ENCODE results near the gene ANXA3. TPM values are rescaled to one million over a fixed set of nuclear protein-coding genes. Genes with fewer than 3 reads are reported as not detected.
"Not testable (repeated sequence)": the region's sequence is repeated elsewhere in the genome, so short reads cannot be mapped to it uniquely, and the experiment has no call there.

ANXA3 gene
- polyA plus RNA-seq, 1 donor from 2014 or later = 0.27 TPM

- Histone ChIP-seq H3F3A (ENCODE audit: insufficient read depth, low read length, poor library complexity, severe bottlenecking) (no peaks in the 10 kb centered on the region), H3K27me3 (ENCODE audit: insufficient read depth, low read depth, low read length) (peaks cover 12% of the 10 kb centered on the region), H3K27ac (ENCODE audit: low read length) (no peak overlapping the region), H3K9ac (ENCODE audit: low read length) (no peak overlapping the region), H3K9me2 (ENCODE audit: insufficient read depth, low read length) (no peaks in the 10 kb centered on the region), H3K4me2 (ENCODE audit: low read length) (no peak overlapping the region), H3K36me3 (ENCODE audit: insufficient read depth, low read length) (no peaks in the 10 kb centered on the region), H4K20me1 (ENCODE audit: insufficient read depth) (no peaks in the 10 kb centered on the region), H3K4me3 (ENCODE audit: low read length) (no peak overlapping the region), H3K9me3 (ENCODE audit: low read length) (peaks cover 7% of the 10 kb centered on the region), H3K79me2 (replicated peaks; ENCODE audit: insufficient read depth, low read length) (no peaks in the 10 kb centered on the region), H2AFZ (ENCODE audit: low read depth, low read length) (no peak overlapping the region)
- TF ChIP-seq, protein P1, sequence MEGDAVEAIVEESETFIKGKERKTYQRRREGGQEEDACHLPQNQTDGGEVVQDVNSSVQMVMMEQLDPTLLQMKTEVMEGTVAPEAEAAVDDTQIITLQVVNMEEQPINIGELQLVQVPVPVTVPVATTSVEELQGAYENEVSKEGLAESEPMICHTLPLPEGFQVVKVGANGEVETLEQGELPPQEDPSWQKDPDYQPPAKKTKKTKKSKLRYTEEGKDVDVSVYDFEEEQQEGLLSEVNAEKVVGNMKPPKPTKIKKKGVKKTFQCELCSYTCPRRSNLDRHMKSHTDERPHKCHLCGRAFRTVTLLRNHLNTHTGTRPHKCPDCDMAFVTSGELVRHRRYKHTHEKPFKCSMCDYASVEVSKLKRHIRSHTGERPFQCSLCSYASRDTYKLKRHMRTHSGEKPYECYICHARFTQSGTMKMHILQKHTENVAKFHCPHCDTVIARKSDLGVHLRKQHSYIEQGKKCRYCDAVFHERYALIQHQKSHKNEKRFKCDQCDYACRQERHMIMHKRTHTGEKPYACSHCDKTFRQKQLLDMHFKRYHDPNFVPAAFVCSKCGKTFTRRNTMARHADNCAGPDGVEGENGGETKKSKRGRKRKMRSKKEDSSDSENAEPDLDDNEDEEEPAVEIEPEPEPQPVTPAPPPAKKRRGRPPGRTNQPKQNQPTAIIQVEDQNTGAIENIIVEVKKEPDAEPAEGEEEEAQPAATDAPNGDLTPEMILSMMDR (IDR thresholded peaks at IDR 0.05; ENCODE audit: poor library complexity, severe bottlenecking) = no peak
- TF ChIP-seq TAF1 (IDR thresholded peaks at IDR 0.05; ENCODE audit: low read depth) (no peak), SMC3 (conservative IDR thresholded peaks at IDR 0.05; ENCODE audit: poor library complexity) (no peak)
Measured at GRCh38 chr4:78545275-78546246, 6.0 kb upstream of the ANXA3 start.

DNA sequence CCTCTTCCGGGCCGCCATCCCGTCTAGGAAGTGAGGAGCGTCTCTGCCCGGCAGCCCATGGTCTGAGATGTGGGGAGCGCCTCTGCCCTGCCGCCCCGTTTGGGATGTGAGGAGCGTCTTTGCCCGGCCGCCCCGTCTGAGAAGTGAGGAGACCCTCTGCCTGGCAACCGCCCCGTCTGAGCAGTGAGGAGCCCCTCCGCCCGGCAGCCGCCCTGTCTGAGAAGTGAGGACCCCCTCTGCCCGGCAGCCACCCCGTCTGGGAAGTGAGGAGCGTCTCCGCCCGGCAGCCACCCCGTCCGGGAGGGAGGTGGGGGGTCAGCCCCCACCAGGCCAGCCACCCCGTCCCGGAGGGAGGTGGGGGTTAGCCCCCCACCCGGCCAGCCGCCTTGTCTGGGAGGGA lies 3.7 kb upstream of the ANXA3 start:
- not testable (repeated sequence) for H3K9ac ChIP-seq (ENCODE audit: low read length); H4K20me1 ChIP-seq (ENCODE audit: insufficient read depth); H3F3A ChIP-seq (ENCODE audit: insufficient read depth, low read length, poor library complexity, severe bottlenecking); H3K4me3 ChIP-seq (ENCODE audit: low read length); H3K4me2 ChIP-seq (ENCODE audit: low read length); H2AFZ ChIP-seq (ENCODE audit: low read depth, low read length); H3K36me3 ChIP-seq (ENCODE audit: insufficient read depth, low read length); H3K27ac ChIP-seq (ENCODE audit: low read length); H3K79me2 ChIP-seq (replicated peaks; ENCODE audit: insufficient read depth, low read length); H3K9me3 ChIP-seq (ENCODE audit: low read length); H3K9me2 ChIP-seq (ENCODE audit: insufficient read depth, low read length)
- peaks cover 35% of the 10 kb centered on the region for H3K27me3 ChIP-seq (ENCODE audit: insufficient read depth, low read depth, low read length)

- not testable (repeated sequence) for H3K9me3 ChIP-seq (ENCODE audit: low read length); H3K27ac ChIP-seq (ENCODE audit: low read length); H3K4me3 ChIP-seq (ENCODE audit: low read length); H4K20me1 ChIP-seq (ENCODE audit: insufficient read depth); H3K9ac ChIP-seq (ENCODE audit: low read length); H3K36me3 ChIP-seq (ENCODE audit: insufficient read depth, low read length); H3K9me2 ChIP-seq (ENCODE audit: insufficient read depth, low read length); H3F3A ChIP-seq (ENCODE audit: insufficient read depth, low read length, poor library complexity, severe bottlenecking); H3K79me2 ChIP-seq (replicated peaks; ENCODE audit: insufficient read depth, low read length); H3K4me2 ChIP-seq (ENCODE audit: low read length); H2AFZ ChIP-seq (ENCODE audit: low read depth, low read length)
- H3K27me3 ChIP-seq (ENCODE audit: insufficient read depth, low read depth, low read length) = peaks cover 38% of the 10 kb centered on the region
Measured at GRCh38 chr4:78548889-78549288, 2.7 kb upstream of the ANXA3 start.

DNA sequence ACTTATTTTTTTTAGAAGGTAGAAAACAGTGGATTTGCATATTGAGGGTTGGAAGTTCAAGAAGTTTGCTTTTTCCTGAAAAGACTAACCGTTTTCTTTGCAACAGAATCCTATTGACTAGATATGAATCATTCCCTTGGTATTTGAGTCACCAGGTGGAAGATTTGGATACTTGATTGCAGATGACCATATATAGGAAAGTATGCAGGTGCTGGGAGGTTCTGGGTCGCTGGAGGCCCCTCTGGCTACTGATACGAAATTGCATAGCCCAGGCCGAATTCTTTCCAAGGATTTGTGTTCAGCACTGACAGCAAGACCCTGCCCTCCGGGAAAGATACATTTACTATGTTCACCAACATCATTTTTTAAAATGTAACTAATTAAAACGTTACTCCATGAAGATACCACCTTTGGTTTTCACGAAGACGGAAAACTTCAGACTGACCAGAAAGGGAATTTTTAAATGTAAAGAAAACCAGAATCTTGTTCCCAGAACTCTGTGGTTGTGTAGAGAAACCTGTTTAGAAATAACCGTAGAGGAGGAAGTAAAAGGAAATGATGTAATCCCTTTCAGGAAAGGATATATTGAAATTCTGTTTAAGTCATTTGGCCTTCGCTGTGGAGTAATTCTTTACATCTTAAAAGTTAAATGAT lies 946 bp downstream of the ANXA3 start:
- no peak for TF ChIP-seq MXI1 (conservative IDR thresholded peaks at IDR 0.05; ENCODE audit: poor library complexity, severe bottlenecking)
- TF ChIP-seq, protein P1 (IDR thresholded peaks at IDR 0.05; ENCODE audit: poor library complexity, severe bottlenecking) = no peak
- TF ChIP-seq EP300 (conservative IDR thresholded peaks at IDR 0.05; ENCODE audit: poor library complexity, severe bottlenecking) = no peak
- TF ChIP-seq, protein P2, sequence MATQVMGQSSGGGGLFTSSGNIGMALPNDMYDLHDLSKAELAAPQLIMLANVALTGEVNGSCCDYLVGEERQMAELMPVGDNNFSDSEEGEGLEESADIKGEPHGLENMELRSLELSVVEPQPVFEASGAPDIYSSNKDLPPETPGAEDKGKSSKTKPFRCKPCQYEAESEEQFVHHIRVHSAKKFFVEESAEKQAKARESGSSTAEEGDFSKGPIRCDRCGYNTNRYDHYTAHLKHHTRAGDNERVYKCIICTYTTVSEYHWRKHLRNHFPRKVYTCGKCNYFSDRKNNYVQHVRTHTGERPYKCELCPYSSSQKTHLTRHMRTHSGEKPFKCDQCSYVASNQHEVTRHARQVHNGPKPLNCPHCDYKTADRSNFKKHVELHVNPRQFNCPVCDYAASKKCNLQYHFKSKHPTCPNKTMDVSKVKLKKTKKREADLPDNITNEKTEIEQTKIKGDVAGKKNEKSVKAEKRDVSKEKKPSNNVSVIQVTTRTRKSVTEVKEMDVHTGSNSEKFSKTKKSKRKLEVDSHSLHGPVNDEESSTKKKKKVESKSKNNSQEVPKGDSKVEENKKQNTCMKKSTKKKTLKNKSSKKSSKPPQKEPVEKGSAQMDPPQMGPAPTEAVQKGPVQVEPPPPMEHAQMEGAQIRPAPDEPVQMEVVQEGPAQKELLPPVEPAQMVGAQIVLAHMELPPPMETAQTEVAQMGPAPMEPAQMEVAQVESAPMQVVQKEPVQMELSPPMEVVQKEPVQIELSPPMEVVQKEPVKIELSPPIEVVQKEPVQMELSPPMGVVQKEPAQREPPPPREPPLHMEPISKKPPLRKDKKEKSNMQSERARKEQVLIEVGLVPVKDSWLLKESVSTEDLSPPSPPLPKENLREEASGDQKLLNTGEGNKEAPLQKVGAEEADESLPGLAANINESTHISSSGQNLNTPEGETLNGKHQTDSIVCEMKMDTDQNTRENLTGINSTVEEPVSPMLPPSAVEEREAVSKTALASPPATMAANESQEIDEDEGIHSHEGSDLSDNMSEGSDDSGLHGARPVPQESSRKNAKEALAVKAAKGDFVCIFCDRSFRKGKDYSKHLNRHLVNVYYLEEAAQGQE (IDR thresholded peaks at IDR 0.05; ENCODE audit: borderline replicate concordance) = no peak
- H2AFZ ChIP-seq (ENCODE audit: low read depth, low read length) = no peak overlapping the region
- no peaks in the 10 kb centered on the region for H3K9me2 ChIP-seq (ENCODE audit: insufficient read depth, low read length)
- H3K27ac ChIP-seq (ENCODE audit: low read length) = no peak overlapping the region
- no peaks in the 10 kb centered on the region for H4K20me1 ChIP-seq (ENCODE audit: insufficient read depth)
- H3K9ac ChIP-seq (ENCODE audit: low read length) = no peak overlapping the region
- no peaks in the 10 kb centered on the region for H3K79me2 ChIP-seq (replicated peaks; ENCODE audit: insufficient read depth, low read length)
- peak overlapping the region; percentile 70 for H3K4me3 ChIP-seq (ENCODE audit: low read length)
- H3F3A ChIP-seq (ENCODE audit: insufficient read depth, low read length, poor library complexity, severe bottlenecking) = no peaks in the 10 kb centered on the region
- no peak overlapping the region for H3K4me2 ChIP-seq (ENCODE audit: low read length)
- H3K27me3 ChIP-seq (ENCODE audit: insufficient read depth, low read depth, low read length) = peaks cover 38% of the 10 kb centered on the region
- H3K36me3 ChIP-seq (ENCODE audit: insufficient read depth, low read length) = no peaks in the 10 kb centered on the region
- no peaks in the 10 kb centered on the region for H3K9me3 ChIP-seq (ENCODE audit: low read length)

Data from neural cell (in vitro differentiated cells).